GM12878 (cell line): ENCODE data around the gene TCERG1L. TPM values are rescaled to one million over a fixed set of nuclear protein-coding genes. Genes with fewer than 3 reads are reported as not detected.

Experiments
- ATAC-seq: fragments of 200-7000 bp; cut with Tn5 transposase; 3 replicates; pipeline ENCODE4 v1.9.1; 2020; ENCODE audit warnings: mild to moderate bottlenecking, moderate library complexity
- BruUV-seq: library from RNA; stranded (reverse); fragments of 400-500 nt; replicated peaks from 2 replicates; lab custom pipeline; 2021; lab: Mats Ljungman, UMichigan
- CTCF ChIA-PET: fragments of 300-600 bp; sonication (Branson Sonifier 250); formaldehyde crosslinking; extraction: SDS; loops from one replicate; lab custom pipeline; 2021; ENCODE audit warnings: inconsistent platforms; lab: Yijun Ruan, JAX
- POLR2A ChIA-PET: fragments of 350-600 bp; formaldehyde crosslinking; extraction: SDS; loops from one replicate; lab custom pipeline; 2021; ENCODE audit warnings: inconsistent platforms; lab: Charles Lee
- RAD21 ChIA-PET: fragments of 300-600 bp; sonication (Branson Sonifier 250); formaldehyde crosslinking; loops from one replicate; lab custom pipeline; 2023; ENCODE audit warnings: antibody characterized with exemption; ENCODE audit not compliant: unreplicated experiment; lab: Charles Lee
- SMC1A ChIA-PET: fragments of 300-600 bp; sonication (Branson Sonifier 250); formaldehyde crosslinking; loops from one replicate; lab custom pipeline; 2023; ENCODE audit not compliant: unreplicated experiment, uncharacterized antibody; lab: Charles Lee
- DNase-seq: peaks from one replicate; pipeline ENCODE4 v3.0.0-alpha.2; 2011; ENCODE audit warnings: low read depth, low spot score
- FAIRE-seq: peaks from 3 replicates; lab custom pipeline; 2011; peaks lifted over from hg19 to GRCh38; lab: Jason Lieb, UNC
- H2AFZ ChIP-seq: 2 replicates; pipeline ENCODE4 v1.6.0; 2011; ENCODE audit warnings: low read depth, low read length, control low read depth; ENCODE audit not compliant: control insufficient read depth
- H3K27ac ChIP-seq: 2 replicates; pipeline ENCODE4 v1.5.1; 2011; ENCODE audit warnings: control low read depth; ENCODE audit not compliant: control insufficient read depth, insufficient read depth
- H3K27me3 ChIP-seq, 2 experiments: replicated peaks in 1 of 2; 2 replicates each; pipeline versions ENCODE4 v1.6.0 to v1.6.1; 2011; ENCODE audit warnings: low read length in 1 of 2; ENCODE audit not compliant: control insufficient read depth in 2 of 2, insufficient read depth in 2 of 2
- H3K36me3 ChIP-seq, 2 experiments: 2 replicates each; pipeline ENCODE4 v1.5.1; 2011; ENCODE audit warnings: low read length in 1 of 2; ENCODE audit not compliant: control insufficient read depth in 2 of 2, insufficient read depth in 2 of 2
- H3K4me1 ChIP-seq: 2 replicates; pipeline ENCODE4 v1.6.1; 2011; ENCODE audit warnings: mild to moderate bottlenecking, low read length, moderate library complexity, mixed read lengths; ENCODE audit not compliant: control insufficient read depth, insufficient read depth
- H3K4me2 ChIP-seq: 2 replicates; pipeline ENCODE4 v1.6.0; 2011; ENCODE audit warnings: control low read depth; ENCODE audit not compliant: control insufficient read depth, insufficient read depth
- H3K4me3 ChIP-seq: fragments of 200-600 bp; sonication (generic); 2 replicates; pipeline ENCODE4 v1.5.1; 2016
- H3K79me2 ChIP-seq: 2 replicates; pipeline ENCODE4 v1.6.0; 2011; ENCODE audit warnings: low read length; ENCODE audit not compliant: control insufficient read depth, insufficient read depth
- H3K9ac ChIP-seq: 2 replicates; pipeline ENCODE4 v1.8.0; 2011; ENCODE audit warnings: low read length, control low read depth, mixed read lengths; ENCODE audit not compliant: control insufficient read depth, insufficient read depth
- H3K9me3 ChIP-seq: replicated peaks from 3 replicates; pipeline ENCODE4 v1.5.1; 2011; ENCODE audit warnings: mild to moderate bottlenecking, low read length; ENCODE audit not compliant: control insufficient read depth, insufficient read depth
- H4K20me1 ChIP-seq: 2 replicates; pipeline ENCODE4 v1.6.0; 2011; ENCODE audit not compliant: control insufficient read depth, insufficient read depth
- CTCF ChIP-seq, 3 experiments: IDR thresholded peaks in 2 of 3; conservative IDR thresholded peaks in 1 of 3; 2 replicates each; pipeline ENCODE4 v1.5.1; 2011; ENCODE audit warnings: low read depth in 3 of 3, low read length in 3 of 3, mild to moderate bottlenecking in 3 of 3, control low read depth in 2 of 3, moderate library complexity in 2 of 3, inconsistent platforms in 1 of 3, mixed read lengths in 1 of 3; ENCODE audit not compliant: control insufficient read depth in 2 of 3, insufficient read depth in 1 of 3; ENCODE audit errors: extremely low read depth in 1 of 3
- DPF2 ChIP-seq: fragments of 450-650 bp; IDR thresholded peaks from 2 replicates; pipeline ENCODE4 v1.6.1; 2017; ENCODE audit warnings: mild to moderate bottlenecking
- EGR1 ChIP-seq, 2 experiments: IDR thresholded peaks; 1 replicate in 1 of 2; 2 replicates in 1 of 2; pipeline ENCODE4 v1.6.1; 2011 to 2012; ENCODE audit warnings: low read depth in 2 of 2, low read length in 2 of 2, borderline replicate concordance in 1 of 2, mild to moderate bottlenecking in 1 of 2, moderate library complexity in 1 of 2
- ESRRA ChIP-seq: IDR thresholded peaks from 2 replicates; pipeline ENCODE4 v1.6.1; 2012; ENCODE audit warnings: mild to moderate bottlenecking, low read length, improper control_type of control experiment
- GATAD2B ChIP-seq: fragments of 450-650 bp; conservative IDR thresholded peaks from 2 replicates; pipeline ENCODE4 v1.6.1; 2017; ENCODE audit warnings: low read depth, mild to moderate bottlenecking, moderate library complexity
- JUND ChIP-seq: IDR thresholded peaks from 2 replicates; pipeline ENCODE4 v1.6.1; 2012; ENCODE audit warnings: low read depth, mild to moderate bottlenecking, low read length, improper control_type of control experiment, moderate library complexity
- KDM1A ChIP-seq: fragments of 200-600 bp; sonication (generic); IDR thresholded peaks from 2 replicates; pipeline ENCODE4 v1.6.1; 2016; ENCODE audit warnings: borderline replicate concordance
- RELB ChIP-seq: fragments of 450-650 bp; IDR thresholded peaks from 2 replicates; pipeline ENCODE4 v1.6.1; 2017; ENCODE audit warnings: low read depth, mild to moderate bottlenecking, moderate library complexity
- WGBS: methylation state at CpG from one replicate; pipeline ENCODE4 v1.1.6; 2016; ENCODE audit warnings: low lambda C conversion rate; ENCODE audit not compliant: insufficient replicate concordance, insufficient coverage; ENCODE audit errors: missing lambda C conversion rate; 5-methylcytosine and 5-hydroxymethylcytosine counted together
- in situ Hi-C: fragments of 300-500 bp; cut with MboI; formaldehyde crosslinking; loops from 9 replicates; pipeline ENCODE4 v1.14.3; 2018; ENCODE audit warnings: mixed read lengths
- intact Hi-C: fragments of 100-400 bp; cut with micrococcal nuclease; formaldehyde crosslinking; loops from one replicate; pipeline ENCODE4 v1.14.2; 2022; ENCODE audit not compliant: unreplicated experiment
- polyA plus RNA-seq, 11 experiments: library from polyadenylated mRNA; depleted of rRNA in 4 of 11; unstranded in 6 of 11; stranded (reverse) in 5 of 11; fragments of >200 nt; fragmentation: Nextera tagmentation in 4 of 11; fragmentation: Illumina TruSeq in 1 of 11; extraction: Ambion mirVana in 4 of 11; extraction: Trizol in 1 of 11; gene quantifications; 1 replicate in 1 of 11; 2 replicates in 10 of 11; pipeline versions ENCODE4 v1.2.1 to v1.2.3, GENCODE V29; 2011 to 2016; ENCODE audit warnings: inconsistent platforms in 2 of 11, missing spikeins in 2 of 11, low read depth in 1 of 11
- total RNA-seq, 4 experiments: library from RNA; depleted of rRNA in 3 of 4; stranded (reverse); fragments of >200 nt in 3 of 4; fragmentation: Illumina TruSeq in 1 of 4; extraction: Trizol in 1 of 4; gene quantifications; 2 replicates each; pipeline versions ENCODE4 v1.2.1 to v1.2.3, GENCODE V29; 2013 to 2021
- TF ChIP-seq, protein P1 (sequence below): fragments of 450-650 bp; IDR thresholded peaks from 2 replicates; pipeline ENCODE4 v1.6.1; 2017; ENCODE audit warnings: mild to moderate bottlenecking, low read depth, inconsistent platforms; ENCODE audit not compliant: poor library complexity, severe bottlenecking
- TF ChIP-seq, protein P2 (sequence below): fragments of 450-650 bp; IDR thresholded peaks from 2 replicates; pipeline ENCODE4 v1.6.1; 2016; ENCODE audit warnings: mild to moderate bottlenecking

Gene TCERG1L
- total and polyA plus RNA-seq, 10 of the 15 experiments (the other 5 are each of a cell fraction or from before 2014, with no cell fraction given) = not detected

GRCh38 chr10:131131726-131132591 lies 179.6 kb downstream of the TCERG1L start (continued):
- TF ChIP-seq CTCF (IDR thresholded peaks at IDR 0.05 in 2 of 3, conservative IDR thresholded peaks at IDR 0.05 in 1 of 3; ENCODE audit: control insufficient read depth in 2 of 3, extremely low read depth in 1 of 3, insufficient read depth in 1 of 3, low read depth in 3 of 3, low read length in 3 of 3) (no peak), GATAD2B (no peak)
- TF ChIP-seq, protein P1, sequence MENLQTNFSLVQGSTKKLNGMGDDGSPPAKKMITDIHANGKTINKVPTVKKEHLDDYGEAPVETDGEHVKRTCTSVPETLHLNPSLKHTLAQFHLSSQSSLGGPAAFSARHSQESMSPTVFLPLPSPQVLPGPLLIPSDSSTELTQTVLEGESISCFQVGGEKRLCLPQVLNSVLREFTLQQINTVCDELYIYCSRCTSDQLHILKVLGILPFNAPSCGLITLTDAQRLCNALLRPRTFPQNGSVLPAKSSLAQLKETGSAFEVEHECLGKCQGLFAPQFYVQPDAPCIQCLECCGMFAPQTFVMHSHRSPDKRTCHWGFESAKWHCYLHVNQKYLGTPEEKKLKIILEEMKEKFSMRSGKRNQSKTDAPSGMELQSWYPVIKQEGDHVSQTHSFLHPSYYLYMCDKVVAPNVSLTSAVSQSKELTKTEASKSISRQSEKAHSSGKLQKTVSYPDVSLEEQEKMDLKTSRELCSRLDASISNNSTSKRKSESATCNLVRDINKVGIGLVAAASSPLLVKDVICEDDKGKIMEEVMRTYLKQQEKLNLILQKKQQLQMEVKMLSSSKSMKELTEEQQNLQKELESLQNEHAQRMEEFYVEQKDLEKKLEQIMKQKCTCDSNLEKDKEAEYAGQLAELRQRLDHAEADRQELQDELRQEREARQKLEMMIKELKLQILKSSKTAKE = no peak

DNA sequence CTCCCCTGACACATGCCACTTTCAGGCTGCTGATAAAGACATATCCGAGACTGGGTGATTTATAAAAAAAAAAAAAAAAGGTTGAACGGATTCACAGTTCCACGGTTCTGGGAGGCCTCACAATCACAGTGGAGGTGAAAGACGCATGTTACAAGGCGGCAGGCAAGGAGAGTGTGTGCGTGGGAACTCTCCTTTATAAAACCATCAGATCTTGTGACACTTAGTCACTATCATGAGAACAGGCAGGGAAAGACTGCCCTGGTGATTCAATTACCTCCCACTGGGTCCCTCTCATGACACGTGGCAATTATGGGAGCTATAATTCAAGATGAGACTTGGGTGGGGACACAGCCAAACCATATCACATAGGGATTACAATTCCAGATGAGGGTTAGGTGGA lies 181.5 kb downstream of the TCERG1L start:
- Histone ChIP-seq H3K79me2 (no peaks in the 10 kb centered on the region), H3K4me1 (no peaks in the 10 kb centered on the region), H3K27me3 (no peaks in the 10 kb centered on the region), H4K20me1 (no peaks in the 10 kb centered on the region), H3K9me3 (no peaks in the 10 kb centered on the region; the same call in 2 of the 3 replicates), H3K27ac (no peak overlapping the region), H2AFZ (no peak overlapping the region), H3K9ac (no peak overlapping the region), H3K4me2 (no peak overlapping the region), H3K36me3 (no peaks in the 10 kb centered on the region), H3K4me3 (no peak overlapping the region)
- RAD21 ChIA-PET = no interaction called here
- 13% methylated on average over 7 of the region's 7 CpGs for WGBS
- FAIRE-seq (no peak), ATAC-seq (no peak), DNase-seq (no peak)
- BruUV-seq = no TSS peak
- intact Hi-C loops (no loop called here), in situ Hi-C loops (no loop called here)
- TF ChIP-seq, protein P2, sequence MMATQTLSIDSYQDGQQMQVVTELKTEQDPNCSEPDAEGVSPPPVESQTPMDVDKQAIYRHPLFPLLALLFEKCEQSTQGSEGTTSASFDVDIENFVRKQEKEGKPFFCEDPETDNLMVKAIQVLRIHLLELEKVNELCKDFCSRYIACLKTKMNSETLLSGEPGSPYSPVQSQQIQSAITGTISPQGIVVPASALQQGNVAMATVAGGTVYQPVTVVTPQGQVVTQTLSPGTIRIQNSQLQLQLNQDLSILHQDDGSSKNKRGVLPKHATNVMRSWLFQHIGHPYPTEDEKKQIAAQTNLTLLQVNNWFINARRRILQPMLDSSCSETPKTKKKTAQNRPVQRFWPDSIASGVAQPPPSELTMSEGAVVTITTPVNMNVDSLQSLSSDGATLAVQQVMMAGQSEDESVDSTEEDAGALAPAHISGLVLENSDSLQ = no peak
- TF ChIP-seq JUND = no peak
- no peak for TF ChIP-seq ESRRA
- TF ChIP-seq EGR1 (IDR thresholded peaks at IDR 0.05; ENCODE audit: borderline replicate concordance in 1 of 2, low read depth in 2 of 2, low read length in 2 of 2) = no peak
- no peak for TF ChIP-seq DPF2
- TF ChIP-seq RELB = no peak
- no peak for TF ChIP-seq KDM1A
- CTCF ChIA-PET = no interaction called here
- SMC1A ChIA-PET = no interaction called here
- POLR2A ChIA-PET = no interaction called here
